CD14-positive monocyte (primary cell): ENCODE results near the gene KRTAP10-3. TPM values are rescaled to one million over a fixed set of nuclear protein-coding genes. Genes with fewer than 3 reads are reported as not detected.

Experiments used
- DNase-seq, 3 donors: peaks; one replicate each; pipeline ENCODE4 v3.0.0-alpha.2; 2011 to 2022
- H2AFZ ChIP-seq: 2 replicates; pipeline ENCODE4 v1.6.0; 2012; ENCODE audit warnings: mild to moderate bottlenecking, low read depth, low read length, inconsistent platforms; ENCODE audit not compliant: insufficient read depth, poor library complexity, severe bottlenecking
- H3K27ac ChIP-seq, 2 donors: 1 replicate in 1 of 2; 2 replicates in 1 of 2; pipeline ENCODE4 v1.5.1; 2012 to 2013; ENCODE audit warnings: low read length in 2 of 2, control low read depth in 1 of 2, inconsistent platforms in 1 of 2, low read depth in 1 of 2, mild to moderate bottlenecking in 1 of 2
- H3K27me3 ChIP-seq, 2 donors: one replicate each; pipeline versions ENCODE4 v1.6.0 to v1.6.1; 2011 to 2013; ENCODE audit warnings: low read length in 2 of 2; ENCODE audit not compliant: control insufficient read depth in 2 of 2, insufficient read depth in 2 of 2
- H3K36me3 ChIP-seq, 2 donors: replicated peaks in 1 of 2; 1 replicate in 1 of 2; 2 replicates in 1 of 2; pipeline versions ENCODE4 v1.5.1 to v1.6.1; 2012 to 2013; ENCODE audit warnings: low read length in 2 of 2, control low read depth in 1 of 2, inconsistent platforms in 1 of 2, mild to moderate bottlenecking in 1 of 2; ENCODE audit not compliant: insufficient read depth in 2 of 2, control insufficient read depth in 1 of 2
- H3K4me1 ChIP-seq, 2 donors: 1 replicate in 1 of 2; 2 replicates in 1 of 2; pipeline versions ENCODE4 v1.5.1 to v1.6.1; 2012 to 2013; ENCODE audit warnings: low read length in 2 of 2, control low read depth in 1 of 2, inconsistent platforms in 1 of 2, mild to moderate bottlenecking in 1 of 2, moderate library complexity in 1 of 2; ENCODE audit not compliant: insufficient read depth in 2 of 2, control insufficient read depth in 1 of 2
- H3K4me2 ChIP-seq: replicated peaks from 2 replicates; pipeline ENCODE3; 2012; ENCODE audit warnings: low read length, moderate library complexity, mild to moderate bottlenecking; ENCODE audit not compliant: poor library complexity, severe bottlenecking; ENCODE audit errors: extremely low read depth
- H3K4me3 ChIP-seq, 3 experiments: fragments of 200-600 bp in 1 of 3; sonication (generic) in 1 of 3; replicated peaks in 1 of 3; 1 replicate in 2 of 3; 2 replicates in 1 of 3; pipeline ENCODE4 v1.5.1; 2011 to 2013; ENCODE audit warnings: low read length in 3 of 3, mild to moderate bottlenecking in 3 of 3, control low read depth in 2 of 3, low read depth in 2 of 3, inconsistent platforms in 1 of 3, moderate library complexity in 1 of 3
- H3K79me2 ChIP-seq: 2 replicates; pipeline ENCODE4 v1.6.0; 2012; ENCODE audit warnings: mild to moderate bottlenecking, control low read depth, inconsistent platforms, low read length, moderate library complexity; ENCODE audit not compliant: insufficient read depth
- H3K9ac ChIP-seq: 2 replicates; pipeline ENCODE4 v1.6.0; 2017; ENCODE audit warnings: low read length, mild to moderate bottlenecking; ENCODE audit not compliant: insufficient read depth, poor library complexity, severe bottlenecking
- H3K9me3 ChIP-seq, 2 donors: replicated peaks in 1 of 2; 1 replicate in 1 of 2; 2 replicates in 1 of 2; pipeline versions ENCODE4 v1.5.1 to v1.6.1; 2012 to 2013; ENCODE audit warnings: low read length in 2 of 2, control low read depth in 1 of 2; ENCODE audit not compliant: control insufficient read depth in 1 of 2, insufficient read depth in 1 of 2
- H4K20me1 ChIP-seq: 2 replicates; pipeline ENCODE4 v1.6.0; 2012; ENCODE audit warnings: mild to moderate bottlenecking, low read length, control low read depth, moderate library complexity; ENCODE audit not compliant: insufficient read depth
- H3K27ac Mint-ChIP-seq, 7 donors: one replicate each; pipeline ENCODE4 v1.8.0; 2020; ENCODE audit warnings: mild to moderate bottlenecking in 7 of 7, mixed read lengths in 7 of 7, moderate library complexity in 6 of 7, inconsistent platforms in 2 of 7
- H3K27me3 Mint-ChIP-seq, 3 donors: one replicate each; pipeline ENCODE4 v1.8.0; 2021 to 2022; ENCODE audit warnings: low read depth in 3 of 3, mild to moderate bottlenecking in 3 of 3, mixed read lengths in 3 of 3, moderate library complexity in 3 of 3, inconsistent platforms in 1 of 3
- H3K36me3 Mint-ChIP-seq, 2 donors: one replicate each; pipeline ENCODE4 v1.8.0; 2020; ENCODE audit warnings: mixed read lengths in 2 of 2, inconsistent platforms in 1 of 2, mild to moderate bottlenecking in 1 of 2
- H3K4me1 Mint-ChIP-seq: one replicate; pipeline ENCODE4 v1.8.0; 2020; ENCODE audit warnings: mild to moderate bottlenecking, mixed read lengths
- H3K4me3 Mint-ChIP-seq, 2 donors: one replicate each; pipeline ENCODE4 v1.8.0; 2020; ENCODE audit warnings: mild to moderate bottlenecking in 2 of 2, mixed read lengths in 2 of 2, moderate library complexity in 1 of 2
- H3K9me3 Mint-ChIP-seq, 7 donors: one replicate each; pipeline ENCODE4 v1.8.0; 2020 to 2022; ENCODE audit warnings: mixed read lengths in 7 of 7, mild to moderate bottlenecking in 6 of 7, moderate library complexity in 6 of 7, inconsistent platforms in 2 of 7
- CTCF ChIP-seq: fragments of 200-600 bp; IDR thresholded peaks from one replicate; pipeline ENCODE4 v1.8.0; 2022; ENCODE audit warnings: antibody characterized with exemption, mild to moderate bottlenecking
- WGBS: methylation state at CpG from one replicate; pipeline ENCODE4 v1.1.5; 2013; ENCODE audit warnings: missing lambda C conversion rate; ENCODE audit not compliant: insufficient coverage; 5-methylcytosine and 5-hydroxymethylcytosine counted together
- intact Hi-C, 2 donors: fragments of 100-400 bp; cut with micrococcal nuclease; formaldehyde crosslinking; loops; one replicate each; pipeline versions ENCODE4 v1.15.0 to v1.15.1; 2023
- polyA plus RNA-seq, 3 donors: library from polyadenylated mRNA; depleted of rRNA in 1 of 3; unstranded in 2 of 3; stranded (reverse) in 1 of 3; fragments of 300-500 nt in 2 of 3; fragments of >200 nt in 1 of 3; fragmentation: Illumina TruSeq in 2 of 3; gene quantifications; 1 replicate in 2 of 3; 2 replicates in 1 of 3; pipeline ENCODE4 v1.2.3, GENCODE V29; 2012 to 2021

KRTAP10-3 gene
- polyA plus RNA-seq, 3 donors: not detected

- H3K4me3 Mint-ChIP-seq: no peak overlapping the region
- H3K27ac Mint-ChIP-seq: no peak overlapping the region
- H3K27me3 ChIP-seq: no peaks in the 10 kb centered on the region
- H3K36me3 ChIP-seq: no peaks in the 10 kb centered on the region
- no peaks in the 10 kb centered on the region for H3K4me1 ChIP-seq
- H3K4me1 Mint-ChIP-seq: no peaks in the 10 kb centered on the region
- H2AFZ ChIP-seq: no peak overlapping the region
- no peak overlapping the region for H3K9ac ChIP-seq
- H3K4me2 ChIP-seq: no peak overlapping the region
- H3K9me3 ChIP-seq: peaks cover 0 to 5% of the 10 kb centered on the region in 2 donors
- no peak overlapping the region for H3K27ac ChIP-seq
- intact Hi-C loops: no loop called here
- WGBS: 73% methylated on average over 25 of the region's 30 CpGs
- peaks cover 7 to 12% (median 10%) of the 10 kb centered on the region in 3 donors for H3K27me3 Mint-ChIP-seq
- no peak for TF ChIP-seq CTCF
- H3K9me3 Mint-ChIP-seq: peaks cover 2 to 25% (median 7%) of the 10 kb centered on the region in 7 donors
- H3K36me3 Mint-ChIP-seq: no peaks in the 10 kb centered on the region
- H3K79me2 ChIP-seq: no peaks in the 10 kb centered on the region
- H4K20me1 ChIP-seq: no peaks in the 10 kb centered on the region
- DNase-seq: no peak
- no peak overlapping the region for H3K4me3 ChIP-seq
These were observed 885 bp downstream of the KRTAP10-3 start for GRCh38 chr21:44557491-44558328.

- Mint-ChIP-seq H3K27me3 (peaks cover 8 to 12% (median 12%) of the 10 kb centered on the region in 3 donors), H3K4me1 (no peaks in the 10 kb centered on the region), H3K9me3 (peaks cover 0 to 21% (median 5%) of the 10 kb centered on the region in 7 donors), H3K36me3 (no peaks in the 10 kb centered on the region), H3K27ac (no peak overlapping the region), H3K4me3 (peak overlapping the region in 1 of 2 donors; percentile 21)
- no peaks in the 10 kb centered on the region for H3K4me1 ChIP-seq
- no peaks in the 10 kb centered on the region for H3K27me3 ChIP-seq
- no peak for TF ChIP-seq CTCF
- no peak overlapping the region for H2AFZ ChIP-seq
- intact Hi-C loops: no loop called here
- 82% methylated on average over 6 of the region's 9 CpGs for WGBS
- H4K20me1 ChIP-seq: no peaks in the 10 kb centered on the region
- no peak overlapping the region for H3K4me2 ChIP-seq
- DNase-seq: no peak
- no peaks in the 10 kb centered on the region for H3K9me3 ChIP-seq
- H3K27ac ChIP-seq: no peak overlapping the region
- H3K79me2 ChIP-seq: no peaks in the 10 kb centered on the region
- no peak overlapping the region for H3K9ac ChIP-seq
- H3K36me3 ChIP-seq: no peaks in the 10 kb centered on the region
- no peak overlapping the region for H3K4me3 ChIP-seq
These were observed 1.7 kb downstream of the KRTAP10-3 start for GRCh38 chr21:44556879-44557278.
